GM12891 (cell line): Measurements from ENCODE around the gene HSF2BP.
"Not testable (repeated sequence)": the region's sequence is repeated elsewhere in the genome, so short reads cannot be mapped to it uniquely, and the experiment has no call there.

Experiments used
- POLR2A ChIP-seq: IDR thresholded peaks from 2 replicates; pipeline ENCODE4 v1.6.1; 2011; ENCODE audit warnings: low read depth, low read length, control low read depth
- POLR2AphosphoS5 ChIP-seq: IDR thresholded peaks from 2 replicates; pipeline ENCODE4 v1.6.1; 2011; ENCODE audit warnings: low read depth, low read length, control low read depth
- SPI1 ChIP-seq: IDR thresholded peaks from 2 replicates; pipeline ENCODE4 v1.6.1; 2011; ENCODE audit warnings: low read depth, low read length, control low read depth

DNA sequence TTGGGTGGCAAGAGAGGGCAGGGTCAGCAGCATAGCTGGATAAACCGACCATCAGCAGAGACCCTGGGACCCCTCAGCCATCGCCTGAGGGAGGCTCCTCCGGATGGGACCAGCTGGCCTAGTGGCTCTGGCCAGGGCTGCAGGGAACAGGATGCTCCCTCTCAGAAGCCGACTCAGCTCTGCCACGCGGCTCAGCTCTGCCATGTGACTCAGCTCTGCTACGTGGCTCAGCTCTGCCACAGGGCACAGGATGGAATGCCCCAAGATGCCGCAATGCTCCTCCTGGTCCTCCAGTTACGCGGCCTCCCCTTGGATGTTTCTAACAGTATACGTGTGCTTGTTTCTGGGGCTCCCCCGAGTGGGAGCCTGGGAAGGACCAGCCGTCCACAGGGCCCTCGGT, 165.8 kb downstream of the HSF2BP start:
- not testable (repeated sequence) for TF ChIP-seq POLR2AphosphoS5, POLR2A, SPI1
